Activated CD4-positive, alpha-beta memory T cell treated with anti-CD3 and anti-CD28 coated beads, Interleukin-2, amount 10 ng/mL, durations not matched to agents 7 days and 5 days (primary cell): ENCODE measurements around the gene RAB5B. TPM values are rescaled to one million over a fixed set of nuclear protein-coding genes. Genes with fewer than 3 reads are reported as not detected.

Source experiments
- CTCF ChIA-PET: fragments of 350-600 bp; sonication (Branson Sonifier 250); formaldehyde crosslinking; loops from one replicate; lab custom pipeline; 2021; ENCODE audit warnings: antibody characterized with exemption, inconsistent platforms; lab: Charles Lee
- POLR2A ChIA-PET: fragments of 350-600 bp; sonication (Branson Sonifier 250); formaldehyde crosslinking; loops from one replicate; lab custom pipeline; 2021; ENCODE audit warnings: antibody characterized with exemption; lab: Charles Lee
- DNase-seq: peaks from one replicate; pipeline ENCODE4 v3.0.0-alpha.2; 2020
- H3K27ac Mint-ChIP-seq: one replicate; pipeline ENCODE4 v1.8.0; 2021; ENCODE audit warnings: mild to moderate bottlenecking, mixed read lengths
- H3K27me3 Mint-ChIP-seq: one replicate; pipeline ENCODE4 v1.8.0; 2021; ENCODE audit warnings: mixed read lengths
- H3K36me3 Mint-ChIP-seq: one replicate; pipeline ENCODE4 v1.8.0; 2021; ENCODE audit warnings: low read depth, mixed read lengths
- H3K4me1 Mint-ChIP-seq: one replicate; pipeline ENCODE4 v1.8.0; 2021; ENCODE audit warnings: mixed read lengths
- H3K4me3 Mint-ChIP-seq: one replicate; pipeline ENCODE4 v1.8.0; 2021; ENCODE audit warnings: mild to moderate bottlenecking, mixed read lengths
- H3K9me3 Mint-ChIP-seq: one replicate; pipeline ENCODE4 v1.8.0; 2021; ENCODE audit warnings: mixed read lengths
- total RNA-seq, 2 experiments: library from RNA; stranded (reverse); gene quantifications; one replicate each; pipeline ENCODE4 v1.2.3, GENCODE V29; 2021

RAB5B gene
- total RNA-seq, 2 experiments from 2014 or later, result 70.1 to 71.5 TPM

- ChIA-PET POLR2A (interaction anchor here (5.5 kb wide), 1 partner anchor 74 kb away, joined by 61 read pairs; the partner anchor contains the start of genes RPL41 and ZC3H10), CTCF (no interaction called here)
- Mint-ChIP-seq H3K4me3 (peak overlapping the region; percentile 100), H3K27ac (peak overlapping the region; percentile 99), H3K9me3 (no peaks in the 10 kb centered on the region), H3K4me1 (peaks cover 53% of the 10 kb centered on the region), H3K36me3 (peaks cover 37% of the 10 kb centered on the region), H3K27me3 (no peaks in the 10 kb centered on the region)
- no peak for DNase-seq
Measured at GRCh38 chr12:56042843-56043242, 69.0 kb downstream of the RAB5B start.

Other genes with a start within 250 kb of the RAB5B start
- gene CD63, start 245.1 kb upstream of the RAB5B start, total RNA-seq, result 100 to 1,000 TPM; 177 to 185 TPM
- gene GDF11, start 231.0 kb upstream of the RAB5B start, total RNA-seq, result 1 to 10 TPM; 7.2 to 7.9 TPM
- gene SARNP, start 156.4 kb upstream of the RAB5B start, total RNA-seq, result 10 to 100 TPM; 88.3 to 88.6 TPM
- gene ORMDL2, start 156.0 kb upstream of the RAB5B start, total RNA-seq, result 10 to 100 TPM; 56.3 to 60.2 TPM
- 10 to 100 TPM; 32.3 to 32.5 TPM for gene DNAJC14, start 144.5 kb upstream of the RAB5B start, total RNA-seq
- gene MMP19, start 131.1 kb upstream of the RAB5B start, total RNA-seq, result not detected
- 10 to 100 TPM; 54.2 to 56.0 TPM for gene PYM1, start 46.2 kb upstream of the RAB5B start, total RNA-seq
- gene DGKA, start 42.9 kb upstream of the RAB5B start, total RNA-seq, result 100 to 1,000 TPM; 427 to 431 TPM
- gene PMEL, start 8.0 kb upstream of the RAB5B start, total RNA-seq, result under 1 TPM; 0.33 to 0.60 TPM
- 10 to 100 TPM; 88.9 to 98.9 TPM for gene CDK2, start 7.2 kb upstream of the RAB5B start, total RNA-seq
- gene SUOX, start 23.2 kb downstream of the RAB5B start, total RNA-seq, result 1 to 10 TPM; 4.2 to 5.3 TPM
- gene IKZF4, start 47.0 kb downstream of the RAB5B start, total RNA-seq, result 10 to 100 TPM; 17.6 to 19.4 TPM
- 10 to 100 TPM; 30.4 to 35.0 TPM for gene RPS26, start 67.8 kb downstream of the RAB5B start, total RNA-seq
- gene ERBB3, start 106.1 kb downstream of the RAB5B start, total RNA-seq, result 1 to 10 TPM; 2.3 to 2.5 TPM
- gene PA2G4, start 130.5 kb downstream of the RAB5B start, total RNA-seq, result 100 to 1,000 TPM; 242 to 243 TPM
- gene RPL41, start 142.6 kb downstream of the RAB5B start, total RNA-seq, result 1,000 to 10,000 TPM; 3,981 to 4,002 TPM
- gene ZC3H10, start 144.2 kb downstream of the RAB5B start, total RNA-seq, result 10 to 100 TPM in 1 of 2 experiments, 1 to 10 TPM in 1; 8.0 to 10.3 TPM
- gene ESYT1, start 154.2 kb downstream of the RAB5B start, total RNA-seq, result 100 to 1,000 TPM; 266 to 279 TPM
- gene MYL6B, start 178.5 kb downstream of the RAB5B start, total RNA-seq, result 10 to 100 TPM; 60.4 to 63.2 TPM
- 1,000 to 10,000 TPM; 1,594 to 1,602 TPM for gene MYL6, start 184.3 kb downstream of the RAB5B start, total RNA-seq
- gene SMARCC2, start 215.4 kb downstream of the RAB5B start, total RNA-seq, result 100 to 1,000 TPM; 133 to 137 TPM
- gene RNF41, start 247.8 kb downstream of the RAB5B start, total RNA-seq, result 10 to 100 TPM; 33.8 to 35.2 TPM